NK-92 treated with Interleukin-12 subunit alpha and Interleukin-12 subunit beta, amount 100 ng/mL, for 24 hours (cell line): ENCODE measurements around the gene GGA2.
A peak's percentile ranks its signal among the peaks of the same experiment; 100 is the strongest.
"Not testable (repeated sequence)": the region's sequence is repeated elsewhere in the genome, so short reads cannot be mapped to it uniquely, and the experiment has no call there.

ENCODE experiments used
- DNase-seq: peaks from one replicate; lab custom pipeline; 2025; lab: John Stamatoyannopoulos, UW

Gene GGA2

GRCh38 chr16:23504453-23505179 lies 5.7 kb downstream of the GGA2 start:
- peak; percentile 77 for DNase-seq

- DNase-seq: no peak
Measured at GRCh38 chr16:23504076-23504452, 6.2 kb downstream of the GGA2 start.

GRCh38 chr16:23502466-23502865 lies 7.8 kb downstream of the GGA2 start:
- no peak for DNase-seq

- DNase-seq: no peak
Measured at GRCh38 chr16:23501291-23501690, 9.0 kb downstream of the GGA2 start.

- DNase-seq: no peak
Measured at GRCh38 chr16:23500862-23501225, 9.4 kb downstream of the GGA2 start.

- DNase-seq: no peak
Measured at GRCh38 chr16:23500212-23500861, 10.0 kb downstream of the GGA2 start.

- no peak for DNase-seq
Measured at GRCh38 chr16:23499801-23500200, 10.5 kb downstream of the GGA2 start.

- no peak for DNase-seq
Measured at GRCh38 chr16:23498863-23499262, 11.4 kb downstream of the GGA2 start.

- no peak for DNase-seq
Measured at GRCh38 chr16:23497543-23497868, 12.8 kb downstream of the GGA2 start.

- no peak for DNase-seq
Measured at GRCh38 chr16:23496821-23497542, 13.3 kb downstream of the GGA2 start.

GRCh38 chr16:23495671-23496070 lies 14.6 kb downstream of the GGA2 start:
- DNase-seq: no peak

GRCh38 chr16:23494188-23494587 lies 16.1 kb downstream of the GGA2 start:
- DNase-seq: no peak

- no peak for DNase-seq
Measured at GRCh38 chr16:23491490-23492391, 18.6 kb downstream of the GGA2 start.

- no peak for DNase-seq
Measured at GRCh38 chr16:23486480-23486879, 23.8 kb downstream of the GGA2 start.

- no peak for DNase-seq
Measured at GRCh38 chr16:23485841-23486240, 24.5 kb downstream of the GGA2 start.

GRCh38 chr16:23485257-23485614 lies 25.1 kb downstream of the GGA2 start:
- DNase-seq: no peak

- no peak for DNase-seq
Measured at GRCh38 chr16:23484510-23485256, 25.6 kb downstream of the GGA2 start.

- not testable (repeated sequence) for DNase-seq
Measured at GRCh38 chr16:23483492-23483891, 26.8 kb downstream of the GGA2 start.

- no peak for DNase-seq
Measured at GRCh38 chr16:23482778-23483177, 27.5 kb downstream of the GGA2 start.

GRCh38 chr16:23480257-23480656 lies 30.0 kb downstream of the GGA2 start:
- DNase-seq: no peak

GRCh38 chr16:23479138-23479537 lies 31.2 kb downstream of the GGA2 start:
- no peak for DNase-seq

- no peak for DNase-seq
Measured at GRCh38 chr16:23478566-23478965, 31.7 kb downstream of the GGA2 start.
